ENCODE measurements around the gene SLC16A3.

DNA sequence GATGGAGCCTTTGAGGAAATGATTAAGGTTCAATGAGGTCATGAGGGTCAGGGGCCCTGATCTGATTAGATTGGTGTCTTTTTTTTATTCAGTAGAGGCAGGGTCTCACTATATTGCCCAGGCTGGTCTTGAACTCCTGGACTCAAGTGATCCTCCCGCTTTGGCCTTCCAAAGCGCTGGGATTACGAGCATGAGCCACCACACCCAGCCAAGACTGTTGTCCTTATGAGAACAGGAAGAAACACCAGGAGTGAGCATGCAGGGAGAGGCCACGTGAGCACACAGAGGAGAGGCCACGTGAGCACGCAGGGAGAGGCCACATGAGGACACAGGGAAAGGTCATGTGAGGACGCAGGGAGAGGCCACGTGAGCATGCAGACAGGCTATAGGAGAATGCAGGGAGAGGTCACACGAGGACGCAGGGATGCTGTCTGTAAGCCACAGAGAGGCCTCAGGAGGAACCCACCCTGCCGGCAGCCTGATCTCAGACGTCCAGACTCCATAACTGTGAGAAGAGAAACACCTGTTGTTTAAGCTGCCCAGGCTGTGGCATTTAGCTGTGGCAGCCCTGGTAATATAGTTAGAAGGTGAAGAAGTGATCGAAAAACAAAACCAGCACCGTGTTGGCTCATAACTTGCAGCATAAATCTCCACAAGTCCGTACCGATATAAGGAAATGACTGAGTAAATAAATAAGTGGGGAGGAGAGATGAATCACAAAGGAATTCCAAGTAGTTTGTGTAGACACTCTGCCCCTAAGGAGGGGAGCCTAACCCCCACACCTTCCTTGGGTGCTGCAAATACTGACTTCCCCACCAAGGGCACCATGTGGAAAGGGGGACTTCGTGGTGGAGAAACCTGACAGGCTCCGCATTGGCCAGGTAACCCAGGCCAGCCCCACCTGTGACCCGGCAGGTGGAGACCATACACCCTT lies 59.3 kb downstream of the SLC16A3 start:
- TF ChIP-seq, protein P1, sequence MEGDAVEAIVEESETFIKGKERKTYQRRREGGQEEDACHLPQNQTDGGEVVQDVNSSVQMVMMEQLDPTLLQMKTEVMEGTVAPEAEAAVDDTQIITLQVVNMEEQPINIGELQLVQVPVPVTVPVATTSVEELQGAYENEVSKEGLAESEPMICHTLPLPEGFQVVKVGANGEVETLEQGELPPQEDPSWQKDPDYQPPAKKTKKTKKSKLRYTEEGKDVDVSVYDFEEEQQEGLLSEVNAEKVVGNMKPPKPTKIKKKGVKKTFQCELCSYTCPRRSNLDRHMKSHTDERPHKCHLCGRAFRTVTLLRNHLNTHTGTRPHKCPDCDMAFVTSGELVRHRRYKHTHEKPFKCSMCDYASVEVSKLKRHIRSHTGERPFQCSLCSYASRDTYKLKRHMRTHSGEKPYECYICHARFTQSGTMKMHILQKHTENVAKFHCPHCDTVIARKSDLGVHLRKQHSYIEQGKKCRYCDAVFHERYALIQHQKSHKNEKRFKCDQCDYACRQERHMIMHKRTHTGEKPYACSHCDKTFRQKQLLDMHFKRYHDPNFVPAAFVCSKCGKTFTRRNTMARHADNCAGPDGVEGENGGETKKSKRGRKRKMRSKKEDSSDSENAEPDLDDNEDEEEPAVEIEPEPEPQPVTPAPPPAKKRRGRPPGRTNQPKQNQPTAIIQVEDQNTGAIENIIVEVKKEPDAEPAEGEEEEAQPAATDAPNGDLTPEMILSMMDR (IDR thresholded peaks at IDR 0.05) = peak in 1 of 6 experiments; percentile 17
- TF ChIP-seq POLR2A (IDR thresholded peaks at IDR 0.05) = no peak

Measured in esophagus squamous epithelium (tissue), 4 donors.